AG09309 (cell line): Measurements from ENCODE around the gene PPM1H.
A peak's percentile ranks its signal among the peaks of the same experiment; 100 is the strongest.

Experiments
- DNase-seq: peaks from one replicate; pipeline ENCODE4 v3.0.0-alpha.2; 2010; ENCODE audit warnings: low read depth
- H3K4me3 ChIP-seq: 2 replicates; pipeline ENCODE4 v1.5.1; 2011; ENCODE audit warnings: mild to moderate bottlenecking, low read depth, low read length, moderate library complexity; ENCODE audit not compliant: control insufficient read depth
- CTCF ChIP-seq: IDR thresholded peaks from 2 replicates; pipeline ENCODE4 v1.5.1; 2011; ENCODE audit warnings: mild to moderate bottlenecking, low read depth, low read length, inconsistent platforms; ENCODE audit not compliant: insufficient read depth, control insufficient read depth; ENCODE audit errors: missing control alignments

Gene PPM1H

DNA sequence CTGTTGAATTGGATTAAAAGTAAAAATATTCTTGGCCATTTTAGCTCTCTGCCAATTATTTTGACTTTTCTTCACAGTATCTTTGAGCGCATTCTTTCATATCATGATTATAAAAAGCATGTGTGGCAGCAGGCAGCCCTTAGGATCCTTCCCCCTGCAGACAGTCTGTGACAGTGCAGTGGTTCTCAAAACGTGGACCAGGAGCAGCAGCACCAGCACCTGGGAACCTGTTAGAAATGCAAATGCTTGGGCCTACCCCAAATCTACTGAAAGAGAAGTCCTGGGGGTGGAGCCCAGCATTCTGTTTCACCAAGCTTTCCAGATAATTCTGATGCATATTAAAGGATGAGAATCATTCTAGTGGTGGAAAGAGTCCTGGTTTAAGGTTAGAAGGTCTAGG is 312.8 kb downstream of the PPM1H start:
- no peak for TF ChIP-seq CTCF
- no peak for DNase-seq
- H3K4me3 ChIP-seq, result no peak overlapping the region

DNA sequence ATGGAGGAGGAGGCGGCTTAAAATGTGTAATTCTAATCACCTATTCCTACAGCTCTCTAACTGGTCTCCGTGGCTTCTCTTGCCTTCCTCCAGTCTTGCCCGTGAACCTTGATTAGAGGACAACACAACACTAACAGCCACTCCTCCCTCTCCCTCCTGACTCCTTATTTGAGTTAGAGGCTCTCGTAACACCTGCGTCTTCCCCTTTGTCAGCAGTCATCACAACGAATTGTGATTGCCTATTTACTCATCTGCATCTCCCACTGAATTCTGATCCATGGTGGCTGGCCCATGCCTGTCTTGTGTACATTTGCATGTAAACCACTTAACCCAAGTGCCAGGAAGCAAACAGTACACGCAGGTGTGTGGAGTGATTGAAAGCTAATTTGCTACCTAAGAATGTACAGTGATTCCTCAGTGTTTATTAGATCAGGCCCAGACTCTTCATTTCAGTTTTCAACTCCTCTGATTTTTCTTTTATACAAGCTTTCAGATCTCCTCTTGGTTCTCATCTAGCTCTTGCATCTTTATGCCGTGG is 313.8 kb downstream of the PPM1H start:
- no peak for TF ChIP-seq CTCF
- no peak for DNase-seq
- H3K4me3 ChIP-seq, result no peak overlapping the region

- DNase-seq, result no peak
- H3K4me3 ChIP-seq, result no peak overlapping the region
- no peak for TF ChIP-seq CTCF
Observed at GRCh38 chr12:62618930-62619329, 316.0 kb downstream of the PPM1H start.

- no peak for DNase-seq
- TF ChIP-seq CTCF, result no peak
- no peak overlapping the region for H3K4me3 ChIP-seq
Observed at GRCh38 chr12:62618319-62618718, 316.6 kb downstream of the PPM1H start.

DNA sequence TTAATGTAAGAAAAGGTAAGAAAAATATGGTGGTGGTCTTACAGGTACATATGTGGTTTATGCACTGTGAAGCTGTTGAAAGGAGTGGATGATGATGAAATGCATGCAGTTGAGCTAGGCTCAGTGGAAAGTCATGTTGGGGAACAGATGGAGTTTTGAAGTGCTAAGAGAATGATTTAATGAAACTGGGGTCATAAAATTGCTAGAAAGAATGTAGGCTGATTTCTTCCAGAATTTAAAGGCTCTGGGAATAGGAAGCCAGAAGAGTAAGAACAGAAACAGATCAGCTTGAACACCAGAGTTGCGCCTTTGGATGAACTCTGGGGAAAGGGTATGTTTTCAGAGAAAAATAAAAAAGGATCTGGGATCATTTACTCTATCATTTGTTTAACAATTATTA is 321.9 kb downstream of the PPM1H start:
- TF ChIP-seq CTCF, result no peak
- no peak overlapping the region for H3K4me3 ChIP-seq
- DNase-seq, result no peak

DNA sequence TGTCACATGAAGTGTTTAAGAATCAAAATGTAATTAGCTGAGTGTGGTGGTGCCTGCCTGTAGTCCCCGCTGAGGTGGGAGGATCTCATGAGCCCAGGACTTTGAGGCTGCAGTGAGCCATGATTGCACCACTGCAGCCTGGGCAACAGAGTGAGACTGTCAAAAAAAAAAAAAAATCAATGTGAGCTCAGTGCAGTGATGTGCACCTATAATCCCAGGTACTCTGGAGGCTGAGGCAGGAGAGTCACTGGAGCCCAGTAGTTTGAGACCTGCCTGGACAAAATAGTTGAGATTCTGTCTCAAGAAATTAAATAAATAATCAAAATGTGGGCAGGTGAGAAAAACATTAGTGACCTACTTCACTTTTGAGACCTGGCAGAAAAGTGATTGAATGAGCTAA is 328.3 kb downstream of the PPM1H start:
- DNase-seq, result no peak
- H3K4me3 ChIP-seq, result no peak overlapping the region
- TF ChIP-seq CTCF, result no peak

GRCh38 chr12:62605981-62606380 is 329.0 kb downstream of the PPM1H start:
- no peak for TF ChIP-seq CTCF
- no peak for DNase-seq
- peak overlapping the region; percentile 97 for H3K4me3 ChIP-seq
